ENCODE results near the gene NCAN. TPM values are rescaled to one million over a fixed set of nuclear protein-coding genes. Genes with fewer than 3 reads are reported as not detected.

NCAN gene
- total RNA-seq, 1 experiment from 2014 or later = 0.15 TPM

GRCh38 chr19:19300613-19301012 lies 88.9 kb downstream of the NCAN start:
- no peak overlapping the region for H3K27ac ChIP-seq (ENCODE audit: low read length)
- POLR2A ChIA-PET (ENCODE audit: unreplicated experiment) = no interaction called here
- intact Hi-C loops (cut with micrococcal nuclease) = no loop called here

More at GRCh38 chr19:19300613-19301012, 88.9 kb downstream of the NCAN start:
- peaks cover 17% of the 10 kb centered on the region for H3K36me3 ChIP-seq (ENCODE audit: low read depth, low read length)
- TF ChIP-seq CTCF (conservative IDR thresholded peaks at IDR 0.05; ENCODE audit: low read depth, low read length) (no peak), EZH2 (IDR thresholded peaks at IDR 0.05; ENCODE audit: low read length, unreplicated experiment) (no peak), EZH2phosphoT487 (IDR thresholded peaks at IDR 0.05; ENCODE audit: borderline replicate concordance, low read length) (no peak)
- DNase-seq (no peak), ATAC-seq (no peak)
- no peak overlapping the region for H3K9ac ChIP-seq (ENCODE audit: low read length)
- no peaks in the 10 kb centered on the region for H3K27me3 ChIP-seq (ENCODE audit: low read length)
- no peak overlapping the region for H2AFZ ChIP-seq (ENCODE audit: low read length)
- H3K79me2 ChIP-seq (ENCODE audit: low read length) = no peaks in the 10 kb centered on the region
- no TSS peak for BruUV-seq (replicated peaks)
- H3K9me2 ChIP-seq (replicated peaks; ENCODE audit: low read length) = no peaks in the 10 kb centered on the region
- CTCF ChIA-PET = no interaction called here
- H4K20me1 ChIP-seq (ENCODE audit: low read length) = no peaks in the 10 kb centered on the region
- no peaks in the 10 kb centered on the region for H3K9me3 ChIP-seq (ENCODE audit: low read length)
- H3K4me1 ChIP-seq (ENCODE audit: insufficient read depth, low read length) = no peaks in the 10 kb centered on the region
- H3F3A ChIP-seq (ENCODE audit: low read length, unreplicated experiment) = no peaks in the 10 kb centered on the region
- no peak overlapping the region for H3K4me2 ChIP-seq (ENCODE audit: low read length)
- no peak overlapping the region for H3K4me3 ChIP-seq (ENCODE audit: low read length)

Other genes starting within 250 kb of the NCAN start
- gene SUGP2, start 178.4 kb upstream of the NCAN start, total RNA-seq (2014; rRNA removed) = 48.9 and 56.9 TPM in 2 replicates
- 102 and 114 TPM in 2 replicates for gene ARMC6, start 178.4 kb upstream of the NCAN start, total RNA-seq (2014; rRNA removed)
- 8.0 and 8.8 TPM in 2 replicates for gene SLC25A42, start 148.0 kb upstream of the NCAN start, total RNA-seq (2014; rRNA removed)
- 49.9 and 90.0 TPM in 2 replicates for gene TMEM161A, start 73.5 kb upstream of the NCAN start, total RNA-seq (2014; rRNA removed)
- gene MEF2B, start 41.7 kb upstream of the NCAN start, total RNA-seq (2014; rRNA removed) = 0.22 and 0.29 TPM in 2 replicates
- gene BORCS8, start 19.8 kb upstream of the NCAN start, total RNA-seq (2014; rRNA removed) = 21.9 and 33.1 TPM in 2 replicates
- 88.5 and 104 TPM in 2 replicates for gene RFXANK, start 19.7 kb upstream of the NCAN start, total RNA-seq (2014; rRNA removed)
- 39.3 and 47.0 TPM in 2 replicates for gene NR2C2AP, start 8.5 kb upstream of the NCAN start, total RNA-seq (2014; rRNA removed)
- not detected in 2 replicates for gene TM6SF2, start 61.3 kb downstream of the NCAN start, total RNA-seq (2014; rRNA removed)
- gene SUGP1, start 108.6 kb downstream of the NCAN start, total RNA-seq (2014; rRNA removed) = 42.1 and 44.0 TPM in 2 replicates
- gene MAU2, start 108.9 kb downstream of the NCAN start, total RNA-seq (2014; rRNA removed) = 32.6 and 44.2 TPM in 2 replicates
- 104 and 143 TPM in 2 replicates for gene GATAD2A, start 193.7 kb downstream of the NCAN start, total RNA-seq (2014; rRNA removed)

All from PC-3 (cell line).